Stimulated activated CD4-positive, alpha-beta T cell treated with anti-CD3 and anti-CD28 coated beads, TNF-alpha, amount 100 ng/mL, for 48 hours (primary cell): ENCODE measurements around the gene NEMF.
"Not testable (repeated sequence)": the region's sequence is repeated elsewhere in the genome, so short reads cannot be mapped to it uniquely, and the experiment has no call there.

ENCODE experiments used
- DNase-seq, 3 donors: peaks; one replicate each; pipeline ENCODE4 v3.0.0-alpha.2; 2020; ENCODE audit warnings: low read depth in 3 of 3

The NEMF gene

GRCh38 chr14:49876563-49877127, 24.1 kb upstream of the NEMF start:
- no peak for DNase-seq

- DNase-seq: no peak
Measured at GRCh38 chr14:49875640-49876198, 23.1 kb upstream of the NEMF start.

- not testable (repeated sequence) for DNase-seq
Measured at GRCh38 chr14:49873548-49873947, 21.0 kb upstream of the NEMF start.

GRCh38 chr14:49870908-49871307, 18.3 kb upstream of the NEMF start:
- DNase-seq: no peak

- DNase-seq: no peak
Measured at GRCh38 chr14:49868720-49869114, 16.1 kb upstream of the NEMF start.

GRCh38 chr14:49867831-49868719, 15.5 kb upstream of the NEMF start:
- DNase-seq: peak; percentile 98 to 99 (median 98)

GRCh38 chr14:49865431-49865859, 12.9 kb upstream of the NEMF start:
- DNase-seq: peak; percentile 51 to 75 (median 74)

GRCh38 chr14:49863487-49864281, 11.1 kb upstream of the NEMF start:
- no peak for DNase-seq

- DNase-seq: peak; percentile 75 to 79 (median 75)
Measured at GRCh38 chr14:49862089-49862673, 9.6 kb upstream of the NEMF start.

GRCh38 chr14:49861699-49862088, 9.1 kb upstream of the NEMF start:
- DNase-seq: peak in 1 of 3 donors; percentile 58

GRCh38 chr14:49860988-49861698, 8.6 kb upstream of the NEMF start:
- no peak for DNase-seq

- no peak for DNase-seq
Measured at GRCh38 chr14:49858383-49858782, 5.8 kb upstream of the NEMF start.

- DNase-seq: no peak
Measured at GRCh38 chr14:49857427-49858003, 4.9 kb upstream of the NEMF start.

- DNase-seq: peak in 2 of 3 donors; percentile 55 to 60
Measured at GRCh38 chr14:49853572-49854375, 1.2 kb upstream of the NEMF start.

GRCh38 chr14:49853158-49853477, 530 bp upstream of the NEMF start:
- DNase-seq: no peak

GRCh38 chr14:49851813-49852212, 775 bp downstream of the NEMF start:
- no peak for DNase-seq

- no peak for DNase-seq
Measured at GRCh38 chr14:49849213-49849847, 3.3 kb downstream of the NEMF start.

GRCh38 chr14:49828640-49829039, 23.9 kb downstream of the NEMF start:
- no peak for DNase-seq

GRCh38 chr14:49820176-49820575, 32.4 kb downstream of the NEMF start:
- no peak for DNase-seq
